Activated B cell treated with CpG ODN at 0.5 μM for 24 hours (primary cell): Measurements from ENCODE around the gene NYNRIN. TPM values are rescaled to one million over a fixed set of nuclear protein-coding genes. Genes with fewer than 3 reads are reported as not detected.

ENCODE experiments used
- ATAC-seq: fragments of 200-7000 bp; cut with Tn5 transposase; one replicate; pipeline ENCODE4 v1.10.0; 2021; ENCODE audit warnings: low read depth, mild to moderate bottlenecking, moderate library complexity
- CTCF ChIA-PET: fragments of 350-600 bp; sonication (Branson Sonifier 250); formaldehyde crosslinking; loops from one replicate; lab custom pipeline; 2021; ENCODE audit warnings: antibody characterized with exemption; lab: Charles Lee
- POLR2A ChIA-PET: fragments of 350-600 bp; sonication (Branson Sonifier 250); formaldehyde crosslinking; loops from one replicate; lab custom pipeline; 2021; ENCODE audit warnings: antibody characterized with exemption; lab: Charles Lee
- DNase-seq: peaks from one replicate; pipeline ENCODE4 v3.0.0; 2022
- H3K27ac Mint-ChIP-seq: one replicate; pipeline ENCODE4 v1.8.0; 2020; ENCODE audit warnings: mixed read lengths
- H3K27me3 Mint-ChIP-seq: one replicate; pipeline ENCODE4 v1.8.0; 2021; ENCODE audit warnings: mixed read lengths
- H3K36me3 Mint-ChIP-seq: one replicate; pipeline ENCODE4 v1.8.0; 2021; ENCODE audit warnings: low read depth, mixed read lengths
- H3K4me1 Mint-ChIP-seq: one replicate; pipeline ENCODE4 v1.8.0; 2021; ENCODE audit warnings: mixed read lengths
- H3K4me3 Mint-ChIP-seq: one replicate; pipeline ENCODE4 v1.8.0; 2020; ENCODE audit warnings: mild to moderate bottlenecking, mixed read lengths
- H3K9me3 Mint-ChIP-seq: one replicate; pipeline ENCODE4 v1.8.0; 2020; ENCODE audit warnings: mixed read lengths
- intact Hi-C: fragments of 100-400 bp; cut with micrococcal nuclease; formaldehyde crosslinking; loops from one replicate; pipeline ENCODE4 v1.15.1; 2024
- total RNA-seq: library from RNA; stranded (reverse); gene quantifications from 2 replicates; pipeline ENCODE4 v1.2.3, GENCODE V29; 2022
- TF ChIP-seq, protein P1 (sequence below): fragments of 200-600 bp; IDR thresholded peaks from one replicate; pipeline ENCODE4 v1.8.0; 2022; ENCODE audit warnings: antibody characterized with exemption, mild to moderate bottlenecking

NYNRIN gene
- total RNA-seq, 1 donor from 2014 or later = 0.04 TPM

DNA sequence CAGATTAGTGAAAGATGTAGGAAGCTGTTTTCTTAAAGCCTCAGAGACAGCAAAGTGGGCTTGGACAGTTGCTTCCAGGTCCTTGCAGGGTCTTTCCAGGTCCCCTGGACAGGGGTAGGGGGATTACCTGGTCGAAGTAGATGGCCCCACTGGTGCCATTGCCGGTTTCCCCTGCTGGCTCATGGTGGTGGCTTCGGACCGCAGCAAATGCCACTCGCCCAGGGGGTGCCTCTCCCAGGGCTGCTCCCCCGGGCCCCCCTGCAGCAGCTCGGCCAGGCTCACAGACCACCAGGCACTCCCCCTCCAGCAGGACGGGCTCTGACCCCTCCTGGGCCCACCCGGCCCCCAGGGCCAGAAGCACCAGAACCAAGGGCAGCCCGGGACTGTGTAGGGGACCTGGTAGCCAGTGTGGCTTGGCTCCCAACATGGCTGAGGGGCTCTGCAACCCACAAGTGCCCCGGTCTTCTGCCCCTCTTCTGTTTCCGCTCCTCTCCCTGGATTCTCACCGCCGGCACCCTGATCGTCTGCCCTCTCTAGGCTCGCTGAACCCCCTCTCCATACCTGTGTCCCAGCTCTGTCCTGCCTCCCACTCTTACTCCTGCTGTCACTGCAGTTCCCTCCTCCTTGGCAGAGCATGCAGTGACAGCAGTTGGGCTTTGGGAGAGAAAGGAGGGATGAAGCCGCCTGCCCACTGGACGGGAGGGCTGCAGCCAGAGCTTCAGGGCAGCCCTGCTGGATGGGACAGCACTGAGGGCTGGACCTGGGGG, 30.0 kb downstream of the NYNRIN start:
- no peak for DNase-seq
- ChIA-PET POLR2A (interaction anchor here (1.1 to 5.6 kb wide), 7 partner anchors 13 to 334 kb away, joined by 3 to 257 read pairs (median 25); partner anchors contain the start of genes ADCY4, CHMP4A, IRF9 and NFATC4), CTCF (interaction anchor here (0.8 to 2.3 kb wide), 2 partner anchors 8 to 121 kb away, joined by 3 to 9 read pairs; partner anchors contain the start of gene CIDEB)
- intact Hi-C loops = no loop called here
- Mint-ChIP-seq H3K9me3 (no peaks in the 10 kb centered on the region), H3K4me3 (peak overlapping the region; percentile 87), H3K27ac (peak overlapping the region; percentile 96), H3K27me3 (no peaks in the 10 kb centered on the region), H3K36me3 (peaks cover 28% of the 10 kb centered on the region), H3K4me1 (peaks cover 32% of the 10 kb centered on the region)
- TF ChIP-seq, protein P1, sequence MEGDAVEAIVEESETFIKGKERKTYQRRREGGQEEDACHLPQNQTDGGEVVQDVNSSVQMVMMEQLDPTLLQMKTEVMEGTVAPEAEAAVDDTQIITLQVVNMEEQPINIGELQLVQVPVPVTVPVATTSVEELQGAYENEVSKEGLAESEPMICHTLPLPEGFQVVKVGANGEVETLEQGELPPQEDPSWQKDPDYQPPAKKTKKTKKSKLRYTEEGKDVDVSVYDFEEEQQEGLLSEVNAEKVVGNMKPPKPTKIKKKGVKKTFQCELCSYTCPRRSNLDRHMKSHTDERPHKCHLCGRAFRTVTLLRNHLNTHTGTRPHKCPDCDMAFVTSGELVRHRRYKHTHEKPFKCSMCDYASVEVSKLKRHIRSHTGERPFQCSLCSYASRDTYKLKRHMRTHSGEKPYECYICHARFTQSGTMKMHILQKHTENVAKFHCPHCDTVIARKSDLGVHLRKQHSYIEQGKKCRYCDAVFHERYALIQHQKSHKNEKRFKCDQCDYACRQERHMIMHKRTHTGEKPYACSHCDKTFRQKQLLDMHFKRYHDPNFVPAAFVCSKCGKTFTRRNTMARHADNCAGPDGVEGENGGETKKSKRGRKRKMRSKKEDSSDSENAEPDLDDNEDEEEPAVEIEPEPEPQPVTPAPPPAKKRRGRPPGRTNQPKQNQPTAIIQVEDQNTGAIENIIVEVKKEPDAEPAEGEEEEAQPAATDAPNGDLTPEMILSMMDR = no peak
- no peak for ATAC-seq

DNA sequence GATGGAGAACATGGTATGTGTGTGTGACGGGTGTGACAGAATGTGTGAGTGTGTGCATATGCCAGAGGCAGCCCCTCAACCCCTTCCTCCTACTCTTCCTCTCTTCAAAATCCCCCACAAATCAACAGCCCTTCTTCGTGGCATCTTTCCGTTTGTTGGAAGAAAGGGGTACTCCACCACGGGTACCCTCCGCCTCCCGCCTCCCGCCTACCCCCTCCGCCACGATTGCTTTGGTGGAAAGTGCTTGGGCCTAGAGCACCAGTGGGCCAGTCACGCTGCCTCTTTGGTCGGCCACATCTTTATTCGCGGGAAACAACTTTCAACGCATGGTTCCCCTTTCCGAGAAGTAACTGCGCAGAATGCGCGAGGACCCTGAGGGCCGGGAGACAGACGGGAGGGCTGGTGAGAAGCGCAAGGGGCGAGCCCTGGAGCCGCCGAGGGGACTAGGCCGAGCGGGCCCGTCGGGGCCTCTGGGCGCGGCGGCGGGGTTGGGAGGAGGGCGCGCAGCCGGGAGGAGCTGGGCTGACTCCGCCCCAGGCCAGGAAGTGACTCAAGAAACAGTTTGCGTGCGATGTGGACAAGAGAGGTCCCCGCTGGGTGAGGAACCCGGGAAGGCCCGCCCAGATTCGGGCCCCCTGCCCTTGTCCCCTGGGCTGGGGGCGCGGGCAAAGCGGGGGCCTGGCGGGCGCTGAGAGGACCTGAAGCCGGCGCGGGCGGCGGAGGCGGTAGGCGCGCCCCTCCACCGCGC, 30.8 kb downstream of the NYNRIN start, which contains the start of the genes CBLN3 and KHNYN:
Gene CBLN3, minus strand, starts transcription at position 274 of the 748 bp plus-strand sequence. CDS start 614 bp downstream, outside the sequence.
Gene KHNYN, plus strand, starts transcription at position 560 of the 748 bp plus-strand sequence. CDS start 777 bp downstream, outside the sequence.
- CTCF ChIA-PET = interaction anchor here (0.6 to 9.3 kb wide), 6 partner anchors 64 to 187 kb away, joined by 3 to 353 read pairs (median 15); partner anchors contain the start of genes ADCY4, CIDEB and TINF2
- TF ChIP-seq, protein P1 = no peak
- peak within 1 kb of the TSS; percentile 97 for H3K27ac Mint-ChIP-seq
- intact Hi-C loops = loop anchor here (2.0 to 5.0 kb wide), 5 partner anchors 32 to 1127 kb away; partner anchors contain the start of genes DCAF11, NRL, NYNRIN and PPP1R3E
- H3K27me3 Mint-ChIP-seq = no peaks in the 10 kb centered on the region
- peaks cover 35% of the 10 kb centered on the region for H3K36me3 Mint-ChIP-seq
- H3K9me3 Mint-ChIP-seq = no peaks in the 10 kb centered on the region
- DNase-seq = peak; percentile 83
- H3K4me1 Mint-ChIP-seq = peaks cover 32% of the 10 kb centered on the region
- ATAC-seq = peak; percentile 77
- POLR2A ChIA-PET = interaction anchor here (0.6 to 5.6 kb wide), 32 partner anchors 10 to 1127 kb away, joined by 3 to 257 read pairs (median 8); partner anchors contain the start of genes ADCY4, CHMP4A, CIDEB and DHRS1
- H3K4me3 Mint-ChIP-seq = peak within 1 kb of the TSS; percentile 93

DNA sequence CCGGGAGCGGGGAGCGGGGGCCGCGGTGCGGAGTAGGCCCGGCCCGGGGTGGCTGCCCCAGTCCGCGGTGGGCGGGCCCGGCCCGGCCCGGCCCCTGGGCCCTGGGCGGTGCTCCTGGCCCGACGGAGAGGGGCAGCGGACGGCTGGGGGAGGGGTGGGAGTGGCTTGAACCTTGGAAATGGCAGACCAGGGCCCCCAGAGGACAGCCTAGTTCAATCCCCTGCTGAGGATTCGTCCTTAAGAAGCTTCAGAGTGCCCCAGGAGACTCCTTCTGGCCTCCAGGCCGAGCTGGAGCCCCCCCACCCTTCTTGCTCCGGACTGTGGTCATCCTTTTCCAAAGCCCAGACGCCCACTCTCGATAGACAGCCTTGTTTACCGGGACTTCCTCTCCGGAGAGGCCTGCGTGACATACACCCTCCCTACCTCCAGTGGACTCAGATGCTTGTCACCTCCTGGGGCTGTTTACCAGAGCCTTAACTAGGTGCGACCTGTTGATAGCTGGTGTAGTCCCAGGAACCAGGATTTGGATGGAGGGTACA, 31.4 kb downstream of the NYNRIN start:
- Mint-ChIP-seq H3K4me1 (peaks cover 38% of the 10 kb centered on the region), H3K9me3 (no peaks in the 10 kb centered on the region), H3K27ac (peak overlapping the region; percentile 97), H3K36me3 (peaks cover 41% of the 10 kb centered on the region), H3K4me3 (peak overlapping the region; percentile 93), H3K27me3 (no peaks in the 10 kb centered on the region)
- intact Hi-C loops = loop anchor here (2.0 to 5.0 kb wide), 5 partner anchors 33 to 1128 kb away; partner anchors contain the start of genes DCAF11, NRL, NYNRIN and PPP1R3E
- ChIA-PET POLR2A (interaction anchor here (0.5 to 5.6 kb wide), 46 partner anchors 11 to 1335 kb away, joined by 3 to 257 read pairs (median 6); partner anchors contain the start of genes ACIN1, ADCY4, C14orf119 and CHMP4A), CTCF (interaction anchor here (0.8 to 9.3 kb wide), 16 partner anchors 11 to 235 kb away, joined by 3 to 353 read pairs (median 8); partner anchors contain the start of genes ADCY4, CIDEB, NYNRIN and RIPK3)
- DNase-seq (no peak), ATAC-seq (peak; percentile 57)
- TF ChIP-seq, protein P1 = no peak

DNA sequence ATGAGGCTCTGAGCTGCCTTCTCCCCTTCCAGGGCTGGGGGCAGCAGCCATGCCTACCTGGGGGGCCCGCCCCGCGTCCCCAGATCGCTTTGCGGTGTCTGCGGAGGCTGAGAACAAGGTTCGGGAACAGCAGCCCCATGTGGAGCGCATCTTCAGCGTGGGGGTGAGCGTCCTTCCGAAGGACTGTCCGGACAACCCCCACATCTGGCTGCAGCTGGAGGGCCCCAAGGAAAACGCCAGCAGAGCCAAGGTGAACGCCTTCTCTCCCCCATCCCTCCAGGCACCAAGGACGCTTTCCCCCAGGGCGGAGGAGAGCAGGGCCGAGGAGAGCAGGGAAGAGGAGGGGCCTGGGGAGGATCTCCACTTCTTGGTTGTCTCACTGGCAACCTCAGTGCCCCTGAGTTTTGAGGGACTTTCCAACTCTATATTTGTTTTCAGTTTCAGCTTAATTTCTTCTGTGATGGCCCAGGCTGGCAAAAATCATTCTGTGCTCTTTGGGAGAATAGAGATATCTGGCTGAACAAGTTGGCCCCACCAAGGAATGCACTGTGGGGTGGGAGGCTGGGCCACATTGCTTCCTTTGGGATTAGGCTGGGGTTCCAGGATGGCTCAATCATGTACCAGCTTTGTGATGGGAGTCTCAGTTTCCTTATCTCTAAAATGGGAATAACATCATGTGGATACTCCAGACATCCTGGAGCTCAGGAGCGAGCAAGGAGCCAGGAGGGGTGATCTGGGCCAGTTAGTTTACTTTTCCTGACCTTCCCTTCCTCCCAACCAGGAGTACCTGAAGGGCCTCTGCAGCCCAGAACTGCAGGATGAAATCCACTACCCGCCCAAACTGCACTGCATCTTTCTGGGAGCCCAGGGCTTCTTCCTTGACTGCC, 32.1 kb downstream of the NYNRIN start:
- CTCF ChIA-PET = interaction anchor here (0.6 to 9.3 kb wide), 39 partner anchors 8 to 343 kb away, joined by 3 to 353 read pairs (median 4); partner anchors contain the start of genes ADCY4, CHMP4A, CIDEB and LTB4R
- H3K36me3 Mint-ChIP-seq = peaks cover 48% of the 10 kb centered on the region
- POLR2A ChIA-PET = interaction anchor here (0.5 to 5.6 kb wide), 45 partner anchors 10 to 1336 kb away, joined by 3 to 257 read pairs (median 4); partner anchors contain the start of genes ACIN1, ADCY4, C14orf119 and CHMP4A
- intact Hi-C loops = loop anchor here (1.0 to 5.0 kb wide), 20 partner anchors 11 to 1129 kb away; partner anchors contain the start of genes CHMP4A, DCAF11, DHRS1 and GMPR2
- H3K4me3 Mint-ChIP-seq = peak overlapping the region; percentile 93
- TF ChIP-seq, protein P1 = no peak
- H3K9me3 Mint-ChIP-seq = no peaks in the 10 kb centered on the region
- DNase-seq (peak; percentile 66), ATAC-seq (peak; percentile 67)
- no peaks in the 10 kb centered on the region for H3K27me3 Mint-ChIP-seq
- H3K27ac Mint-ChIP-seq = peak overlapping the region; percentile 97
- H3K4me1 Mint-ChIP-seq = peaks cover 45% of the 10 kb centered on the region
